ENCODE measurements around the gene KLHL26. TPM values are rescaled to one million over a fixed set of nuclear protein-coding genes. Genes with fewer than 3 reads are reported as not detected.
A peak's percentile ranks its signal among the peaks of the same experiment; 100 is the strongest.

The KLHL26 gene
- total and polyA plus RNA-seq, 2 of the 13 experiments (the other 11 are each of a cell fraction or from before 2014, with no cell fraction given), result 1.5 to 1.7 TPM

DNA sequence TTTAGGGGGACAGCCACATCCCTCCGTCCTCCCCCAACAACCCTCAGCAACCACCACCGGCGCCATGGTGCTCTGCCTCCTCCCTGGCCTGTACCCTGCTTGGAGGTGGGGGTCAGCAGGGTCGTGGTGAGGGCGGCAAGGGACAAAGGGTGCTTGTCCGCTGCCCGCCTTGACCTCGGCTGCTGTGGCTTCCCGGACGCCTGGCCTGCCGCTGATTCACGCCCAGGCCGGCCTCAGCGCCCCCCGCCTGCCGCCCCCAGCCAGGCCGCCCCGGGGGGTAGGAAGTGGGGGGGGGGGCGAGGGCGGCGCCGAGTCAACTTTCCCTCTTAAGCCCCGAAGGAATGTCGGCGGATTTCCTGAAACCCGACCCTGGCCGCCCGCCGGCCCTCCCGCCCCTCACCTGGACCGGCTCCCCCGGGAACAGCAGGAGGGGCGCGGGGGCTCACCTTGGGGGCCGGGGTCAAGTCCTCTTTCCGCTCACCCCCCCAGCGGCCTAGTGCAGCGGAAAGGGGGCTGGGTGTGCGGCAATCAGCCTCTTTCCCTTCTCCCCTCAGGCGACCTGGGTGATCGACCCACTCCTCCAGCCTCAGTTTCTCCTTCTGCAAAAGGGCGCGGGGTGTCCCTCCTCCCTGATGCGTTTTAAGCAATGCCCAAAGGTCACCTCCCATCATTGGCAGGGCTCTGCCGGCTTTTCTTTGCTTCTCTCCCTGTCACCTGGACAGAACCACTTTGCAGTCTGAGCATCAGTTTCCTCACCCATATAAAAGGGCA lies 26.1 kb upstream of the KLHL26 start (continued):
- TF ChIP-seq, protein P1, sequence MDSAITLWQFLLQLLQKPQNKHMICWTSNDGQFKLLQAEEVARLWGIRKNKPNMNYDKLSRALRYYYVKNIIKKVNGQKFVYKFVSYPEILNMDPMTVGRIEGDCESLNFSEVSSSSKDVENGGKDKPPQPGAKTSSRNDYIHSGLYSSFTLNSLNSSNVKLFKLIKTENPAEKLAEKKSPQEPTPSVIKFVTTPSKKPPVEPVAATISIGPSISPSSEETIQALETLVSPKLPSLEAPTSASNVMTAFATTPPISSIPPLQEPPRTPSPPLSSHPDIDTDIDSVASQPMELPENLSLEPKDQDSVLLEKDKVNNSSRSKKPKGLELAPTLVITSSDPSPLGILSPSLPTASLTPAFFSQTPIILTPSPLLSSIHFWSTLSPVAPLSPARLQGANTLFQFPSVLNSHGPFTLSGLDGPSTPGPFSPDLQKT (CRISPR knock-in tag; IDR thresholded peaks at IDR 0.05; ENCODE audit: borderline replicate concordance), result peak; percentile 66; the same call in 1 of the 2 replicates
- TF ChIP-seq ZNF570 (CRISPR knock-in tag; IDR thresholded peaks at IDR 0.05; ENCODE audit: borderline replicate concordance), result no peak
- TF ChIP-seq MXD4 (CRISPR knock-in tag; IDR thresholded peaks at IDR 0.05), result no peak; the same call in 1 of the 2 replicates
- no peak for TF ChIP-seq NFYC (CRISPR knock-in tag; IDR thresholded peaks at IDR 0.05)
- peak; percentile 94 for TF ChIP-seq HDAC1 (CRISPR knock-in tag; IDR thresholded peaks at IDR 0.05)
- TF ChIP-seq SNAI1 (CRISPR knock-in tag; IDR thresholded peaks at IDR 0.05; ENCODE audit: borderline replicate concordance), result peak; percentile 30; the same call in 1 of the 2 replicates
- TF ChIP-seq, protein P2, sequence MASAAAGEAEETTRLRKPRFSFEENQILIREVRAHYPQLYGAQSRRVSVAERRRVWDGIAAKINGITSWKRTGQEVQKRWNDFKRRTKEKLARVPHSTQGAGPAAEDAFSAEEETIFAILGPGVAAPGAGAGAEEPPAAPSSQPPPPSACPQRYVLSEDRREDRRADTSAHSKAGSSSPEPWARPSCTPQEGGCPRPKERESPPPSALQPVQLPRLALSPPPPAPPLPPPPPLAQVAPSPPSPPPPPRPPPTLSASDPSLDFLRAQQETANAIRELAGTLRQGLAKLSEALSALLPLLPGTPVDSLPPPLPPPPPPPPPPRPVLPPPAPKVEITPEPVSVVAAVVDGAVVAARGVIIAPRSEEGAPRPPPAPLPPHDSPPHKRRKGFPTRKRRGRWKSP (CRISPR knock-in tag; IDR thresholded peaks at IDR 0.05), result peak; percentile 33; the same call in 1 of the 2 replicates
- peak; percentile 19; the same call in 1 of the 2 replicates for TF ChIP-seq CBX5 (CRISPR knock-in tag; IDR thresholded peaks at IDR 0.05; ENCODE audit: borderline replicate concordance)
- TF ChIP-seq, protein P3, sequence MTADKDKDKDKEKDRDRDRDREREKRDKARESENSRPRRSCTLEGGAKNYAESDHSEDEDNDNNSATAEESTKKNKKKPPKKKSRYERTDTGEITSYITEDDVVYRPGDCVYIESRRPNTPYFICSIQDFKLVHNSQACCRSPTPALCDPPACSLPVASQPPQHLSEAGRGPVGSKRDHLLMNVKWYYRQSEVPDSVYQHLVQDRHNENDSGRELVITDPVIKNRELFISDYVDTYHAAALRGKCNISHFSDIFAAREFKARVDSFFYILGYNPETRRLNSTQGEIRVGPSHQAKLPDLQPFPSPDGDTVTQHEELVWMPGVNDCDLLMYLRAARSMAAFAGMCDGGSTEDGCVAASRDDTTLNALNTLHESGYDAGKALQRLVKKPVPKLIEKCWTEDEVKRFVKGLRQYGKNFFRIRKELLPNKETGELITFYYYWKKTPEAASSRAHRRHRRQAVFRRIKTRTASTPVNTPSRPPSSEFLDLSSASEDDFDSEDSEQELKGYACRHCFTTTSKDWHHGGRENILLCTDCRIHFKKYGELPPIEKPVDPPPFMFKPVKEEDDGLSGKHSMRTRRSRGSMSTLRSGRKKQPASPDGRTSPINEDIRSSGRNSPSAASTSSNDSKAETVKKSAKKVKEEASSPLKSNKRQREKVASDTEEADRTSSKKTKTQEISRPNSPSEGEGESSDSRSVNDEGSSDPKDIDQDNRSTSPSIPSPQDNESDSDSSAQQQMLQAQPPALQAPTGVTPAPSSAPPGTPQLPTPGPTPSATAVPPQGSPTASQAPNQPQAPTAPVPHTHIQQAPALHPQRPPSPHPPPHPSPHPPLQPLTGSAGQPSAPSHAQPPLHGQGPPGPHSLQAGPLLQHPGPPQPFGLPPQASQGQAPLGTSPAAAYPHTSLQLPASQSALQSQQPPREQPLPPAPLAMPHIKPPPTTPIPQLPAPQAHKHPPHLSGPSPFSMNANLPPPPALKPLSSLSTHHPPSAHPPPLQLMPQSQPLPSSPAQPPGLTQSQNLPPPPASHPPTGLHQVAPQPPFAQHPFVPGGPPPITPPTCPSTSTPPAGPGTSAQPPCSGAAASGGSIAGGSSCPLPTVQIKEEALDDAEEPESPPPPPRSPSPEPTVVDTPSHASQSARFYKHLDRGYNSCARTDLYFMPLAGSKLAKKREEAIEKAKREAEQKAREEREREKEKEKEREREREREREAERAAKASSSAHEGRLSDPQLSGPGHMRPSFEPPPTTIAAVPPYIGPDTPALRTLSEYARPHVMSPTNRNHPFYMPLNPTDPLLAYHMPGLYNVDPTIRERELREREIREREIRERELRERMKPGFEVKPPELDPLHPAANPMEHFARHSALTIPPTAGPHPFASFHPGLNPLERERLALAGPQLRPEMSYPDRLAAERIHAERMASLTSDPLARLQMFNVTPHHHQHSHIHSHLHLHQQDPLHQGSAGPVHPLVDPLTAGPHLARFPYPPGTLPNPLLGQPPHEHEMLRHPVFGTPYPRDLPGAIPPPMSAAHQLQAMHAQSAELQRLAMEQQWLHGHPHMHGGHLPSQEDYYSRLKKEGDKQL (CRISPR knock-in tag; IDR thresholded peaks at IDR 0.05; ENCODE audit: low read depth), result no peak; the same call in 1 of the 2 replicates
- TF ChIP-seq PHB2 (IDR thresholded peaks at IDR 0.05; ENCODE audit: partially characterized antibody), result no peak
- TF ChIP-seq NFE2 (CRISPR knock-in tag; IDR thresholded peaks at IDR 0.05), result no peak
- TF ChIP-seq KDM5A (IDR thresholded peaks at IDR 0.05; ENCODE audit: borderline replicate concordance, low read length), result no peak
- peak; percentile 62; the same call in 1 of the 2 replicates for TF ChIP-seq ZNF333 (CRISPR knock-in tag; IDR thresholded peaks at IDR 0.05; ENCODE audit: borderline replicate concordance)
- no peak for TF ChIP-seq TCF7L2 (IDR thresholded peaks at IDR 0.05; ENCODE audit: low read depth, low read length)
- TF ChIP-seq, protein P4, sequence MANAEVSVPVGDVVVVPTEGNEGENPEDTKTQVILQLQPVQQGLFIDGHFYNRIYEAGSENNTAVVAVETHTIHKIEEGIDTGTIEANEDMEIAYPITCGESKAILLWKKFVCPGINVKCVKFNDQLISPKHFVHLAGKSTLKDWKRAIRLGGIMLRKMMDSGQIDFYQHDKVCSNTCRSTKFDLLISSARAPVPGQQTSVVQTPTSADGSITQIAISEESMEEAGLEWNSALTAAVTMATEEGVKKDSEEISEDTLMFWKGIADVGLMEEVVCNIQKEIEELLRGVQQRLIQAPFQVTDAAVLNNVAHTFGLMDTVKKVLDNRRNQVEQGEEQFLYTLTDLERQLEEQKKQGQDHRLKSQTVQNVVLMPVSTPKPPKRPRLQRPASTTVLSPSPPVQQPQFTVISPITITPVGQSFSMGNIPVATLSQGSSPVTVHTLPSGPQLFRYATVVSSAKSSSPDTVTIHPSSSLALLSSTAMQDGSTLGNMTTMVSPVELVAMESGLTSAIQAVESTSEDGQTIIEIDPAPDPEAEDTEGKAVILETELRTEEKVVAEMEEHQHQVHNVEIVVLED (CRISPR knock-in tag; IDR thresholded peaks at IDR 0.05; ENCODE audit: borderline replicate concordance), result no peak; the same call in 1 of the 2 replicates
- no peak for TF ChIP-seq ZNF430 (CRISPR knock-in tag; IDR thresholded peaks at IDR 0.05)
- TF ChIP-seq KAT2B (IDR thresholded peaks at IDR 0.05; ENCODE audit: borderline replicate concordance, low read depth, low read length), result no peak
- TF ChIP-seq MATR3 (CRISPR knock-in tag; IDR thresholded peaks at IDR 0.05), result no peak
